GM12874 (cell line): Measurements from ENCODE around the gene SHISA6.

Experiments
- TF ChIP-seq, protein P1 (sequence below): IDR thresholded peaks from 2 replicates; pipeline ENCODE4 v1.5.1; 2011; ENCODE audit warnings: low read depth, mild to moderate bottlenecking, control low read depth, low read length, moderate library complexity; ENCODE audit not compliant: insufficient read depth

Gene SHISA6

GRCh38 chr17:11264183-11264871, 23.3 kb downstream of the SHISA6 start:
- TF ChIP-seq, protein P1, sequence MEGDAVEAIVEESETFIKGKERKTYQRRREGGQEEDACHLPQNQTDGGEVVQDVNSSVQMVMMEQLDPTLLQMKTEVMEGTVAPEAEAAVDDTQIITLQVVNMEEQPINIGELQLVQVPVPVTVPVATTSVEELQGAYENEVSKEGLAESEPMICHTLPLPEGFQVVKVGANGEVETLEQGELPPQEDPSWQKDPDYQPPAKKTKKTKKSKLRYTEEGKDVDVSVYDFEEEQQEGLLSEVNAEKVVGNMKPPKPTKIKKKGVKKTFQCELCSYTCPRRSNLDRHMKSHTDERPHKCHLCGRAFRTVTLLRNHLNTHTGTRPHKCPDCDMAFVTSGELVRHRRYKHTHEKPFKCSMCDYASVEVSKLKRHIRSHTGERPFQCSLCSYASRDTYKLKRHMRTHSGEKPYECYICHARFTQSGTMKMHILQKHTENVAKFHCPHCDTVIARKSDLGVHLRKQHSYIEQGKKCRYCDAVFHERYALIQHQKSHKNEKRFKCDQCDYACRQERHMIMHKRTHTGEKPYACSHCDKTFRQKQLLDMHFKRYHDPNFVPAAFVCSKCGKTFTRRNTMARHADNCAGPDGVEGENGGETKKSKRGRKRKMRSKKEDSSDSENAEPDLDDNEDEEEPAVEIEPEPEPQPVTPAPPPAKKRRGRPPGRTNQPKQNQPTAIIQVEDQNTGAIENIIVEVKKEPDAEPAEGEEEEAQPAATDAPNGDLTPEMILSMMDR: no peak

DNA sequence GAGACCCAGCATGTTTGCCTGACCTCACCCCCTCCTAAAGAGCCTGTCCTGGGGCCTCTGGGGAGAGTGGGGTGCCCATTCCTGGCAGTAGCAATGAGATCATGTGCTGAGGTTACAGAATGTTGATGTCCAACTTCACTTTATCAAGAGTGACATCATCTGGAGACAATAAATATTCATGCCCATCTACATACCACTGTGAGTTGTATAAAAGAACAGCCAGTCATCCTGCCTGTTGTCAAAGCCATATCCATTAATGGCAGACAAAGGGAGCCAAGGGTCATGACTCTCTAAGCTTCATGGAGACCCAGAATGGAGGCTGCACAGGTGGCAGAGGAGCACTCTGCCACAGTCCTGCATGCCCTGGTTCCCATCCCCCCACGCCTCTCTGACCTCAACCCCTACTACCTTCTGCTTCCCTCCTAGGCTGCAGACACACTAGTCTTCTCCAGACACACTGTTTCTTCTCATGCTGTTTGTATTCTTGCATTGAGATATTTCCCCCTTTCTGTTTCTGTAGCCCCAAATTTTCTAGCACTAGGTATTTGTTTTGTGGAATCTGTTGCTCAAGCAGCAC, 27.1 kb downstream of the SHISA6 start:
- TF ChIP-seq, protein P1: no peak

DNA sequence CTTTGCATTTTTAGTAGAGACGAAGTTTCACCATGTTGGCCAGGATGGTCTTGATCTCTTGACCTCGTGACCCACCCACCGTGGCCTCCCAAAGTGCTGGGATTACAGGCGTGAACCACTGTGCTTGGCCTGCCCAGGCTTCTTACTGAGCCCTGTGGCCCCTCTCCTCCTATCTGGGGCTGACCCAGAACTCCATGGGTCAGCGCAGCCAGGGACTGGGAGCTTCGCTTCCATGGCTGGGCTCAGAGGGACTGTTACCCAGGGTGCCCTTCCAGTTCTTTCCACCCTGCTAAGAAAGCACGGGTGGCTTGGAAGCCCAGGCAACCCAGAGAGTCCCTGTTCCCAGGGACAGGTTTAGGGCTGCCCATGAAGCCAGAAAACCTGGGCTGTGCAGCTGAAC, 28.2 kb downstream of the SHISA6 start:
- TF ChIP-seq, protein P1: no peak

DNA sequence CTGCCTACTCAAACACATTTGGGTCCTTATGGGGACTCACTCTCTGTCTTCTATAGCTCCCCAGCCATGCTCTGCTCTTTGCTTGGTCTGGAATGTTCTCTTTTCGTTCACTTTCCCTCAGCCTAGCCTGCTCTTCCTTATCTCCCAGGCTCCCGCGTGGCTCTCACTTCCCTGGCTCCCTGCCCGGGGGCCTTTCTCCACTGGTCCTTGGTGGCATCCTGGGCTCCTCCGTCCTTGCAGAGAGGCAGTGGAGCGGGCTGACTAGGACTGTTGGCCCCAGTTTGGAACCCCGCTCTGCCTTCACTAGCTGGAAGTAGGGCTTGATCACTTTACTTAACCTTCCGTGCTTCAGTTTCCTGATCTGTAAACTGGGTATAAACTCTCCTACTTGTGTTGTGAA, 31.2 kb downstream of the SHISA6 start:
- TF ChIP-seq, protein P1: no peak

DNA sequence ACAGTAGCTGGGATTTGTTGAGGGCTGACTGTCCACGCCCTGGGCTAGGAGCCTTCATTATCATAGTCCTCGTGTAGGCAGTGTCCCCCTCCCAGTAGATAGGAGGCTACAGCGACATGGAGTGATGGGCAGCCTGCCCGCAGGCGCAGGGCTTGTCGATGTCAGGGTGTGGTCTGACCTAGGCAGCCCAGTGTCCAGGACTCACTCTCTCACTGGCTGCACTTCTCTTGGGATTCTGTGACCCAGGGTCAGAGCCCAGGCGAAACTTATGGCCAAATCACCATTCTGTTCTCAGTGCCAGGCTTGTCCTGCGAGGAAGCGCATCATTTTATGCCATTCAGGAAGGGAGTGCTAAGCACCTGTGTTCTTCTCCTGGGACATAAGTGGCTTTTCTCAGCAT, 32.6 kb downstream of the SHISA6 start:
- TF ChIP-seq, protein P1: no peak

GRCh38 chr17:11274106-11274505, 33.1 kb downstream of the SHISA6 start:
- TF ChIP-seq, protein P1: no peak

GRCh38 chr17:11276486-11276885, 35.5 kb downstream of the SHISA6 start:
- TF ChIP-seq, protein P1: no peak
